ENCODE results near the gene TMEM37. TPM values are rescaled to one million over a fixed set of nuclear protein-coding genes. Genes with fewer than 3 reads are reported as not detected.

The TMEM37 gene
- total and polyA plus RNA-seq, 2 of the 13 experiments (the other 11 are each of a cell fraction or from before 2014, with no cell fraction given): 37.7 to 115 TPM

GRCh38 chr2:119475857-119476244 is 44.2 kb downstream of the TMEM37 start:
- in situ Hi-C loops (cut with HindIII; ENCODE audit: extremely low pct_ligation_motif_present, low pct_unique_long_range_greater_than_20kb) (loop anchor here (5.0 kb wide), 1 partner anchor 69 kb away; no protein-coding TSS in a partner anchor), intact Hi-C loops (cut with micrococcal nuclease; ENCODE audit: unreplicated experiment) (loop anchor here (1.0 kb wide), 1 partner anchor 69 kb away; no protein-coding TSS in a partner anchor)
- no peaks in the 10 kb centered on the region for H3K79me2 ChIP-seq (ENCODE audit: insufficient read depth, low read length)
- BruUV-seq (replicated peaks): no TSS peak
- ChIA-PET POLR2A (interaction anchor here (0.7 to 1.0 kb wide), 3 partner anchors 12 to 67 kb away, joined by 3 to 4 read pairs (median 3); no protein-coding TSS in a partner anchor), CTCF (ENCODE audit: low intra/inter-chr PET ratio, low total read pairs) (interaction anchor here (1.4 to 4.7 kb wide), 3 partner anchors 12 to 184 kb away, joined by 4 to 159 read pairs (median 4); no protein-coding TSS in a partner anchor)
- FAIRE-seq (no peak), ATAC-seq (no peak), DNase-seq (ENCODE audit: low spot score) (no peak)
- H3K9ac ChIP-seq (ENCODE audit: insufficient read depth, low read depth, low read length): no peak overlapping the region
- H3K27me3 ChIP-seq (ENCODE audit: control insufficient read depth in 1 of 2, insufficient read depth in 2 of 2, low read length in 2 of 2): peaks cover 4 to 81% of the 10 kb centered on the region in 2 experiments; a peak in 3 of 5 replicates
- H3K4me1 ChIP-seq (ENCODE audit: insufficient read depth, low read length): peaks cover 37% of the 10 kb centered on the region
- no peaks in the 10 kb centered on the region for H3K9me3 ChIP-seq (ENCODE audit: low read length)
- H3K4me2 ChIP-seq (ENCODE audit: low read depth, low read length): no peak overlapping the region
- no peak overlapping the region for H3K27ac ChIP-seq (ENCODE audit: extremely low read length, insufficient read depth, low read length)
- 0 out of 2 replicates have a peak, but pooled peaks have one; percentile 1 for TF ChIP-seq ZNF546 (CRISPR knock-in tag; conservative IDR thresholded peaks at IDR 0.05)
- TF ChIP-seq ZFP82 (CRISPR knock-in tag; IDR thresholded peaks at IDR 0.05; ENCODE audit: borderline replicate concordance): 0 out of 2 replicates have a peak, but pooled peaks have one; percentile 24
- no peak for TF ChIP-seq ZNF577 (CRISPR knock-in tag; IDR thresholded peaks at IDR 0.05; ENCODE audit: borderline replicate concordance, low read depth)
- no peak overlapping the region for H2AFZ ChIP-seq (ENCODE audit: low read length)
- 36% methylated on average over 6 of the region's 6 CpGs for WGBS (ENCODE audit: low lambda C conversion rate)
- no peaks in the 10 kb centered on the region for H3K36me3 ChIP-seq (replicated peaks in 1 of 2; ENCODE audit: control insufficient read depth in 1 of 2, insufficient read depth in 2 of 2, low read length in 2 of 2)
- H4K20me1 ChIP-seq (ENCODE audit: insufficient read depth, low read length): no peaks in the 10 kb centered on the region
- H3K4me3 ChIP-seq (replicated peaks in 1 of 3; ENCODE audit: insufficient read depth in 1 of 3, low read depth in 2 of 3, low read length in 3 of 3): no peak overlapping the region

- FAIRE-seq (peak; percentile 98), ATAC-seq (peak; percentile 87), DNase-seq (ENCODE audit: low spot score) (peak; percentile 79)
- Histone ChIP-seq H3K36me3 (replicated peaks in 1 of 2; ENCODE audit: control insufficient read depth in 1 of 2, insufficient read depth in 2 of 2, low read length in 2 of 2) (no peaks in the 10 kb centered on the region), H3K4me3 (replicated peaks in 1 of 3; ENCODE audit: insufficient read depth in 1 of 3, low read depth in 2 of 3, low read length in 3 of 3) (no peak overlapping the region), H3K9ac (ENCODE audit: insufficient read depth, low read depth, low read length) (no peak overlapping the region), H4K20me1 (ENCODE audit: insufficient read depth, low read length) (no peaks in the 10 kb centered on the region), H3K4me1 (ENCODE audit: insufficient read depth, low read length) (peaks cover 40% of the 10 kb centered on the region), H3K27ac (ENCODE audit: extremely low read length, insufficient read depth, low read length) (no peak overlapping the region), H3K9me3 (ENCODE audit: low read length) (no peaks in the 10 kb centered on the region), H3K4me2 (ENCODE audit: low read depth, low read length) (no peak overlapping the region), H2AFZ (ENCODE audit: low read length) (no peak overlapping the region), H3K27me3 (ENCODE audit: control insufficient read depth in 1 of 2, insufficient read depth in 2 of 2, low read length in 2 of 2) (peaks cover 2 to 81% of the 10 kb centered on the region in 2 experiments; a peak in 4 of 5 replicates), H3K79me2 (ENCODE audit: insufficient read depth, low read length) (no peaks in the 10 kb centered on the region)
- ChIA-PET CTCF (ENCODE audit: low intra/inter-chr PET ratio, low total read pairs) (interaction anchor here (0.7 to 4.7 kb wide), 5 partner anchors 12 to 183 kb away, joined by 3 to 159 read pairs (median 4); no protein-coding TSS in a partner anchor), POLR2A (interaction anchor here (0.7 to 1.0 kb wide), 3 partner anchors 11 to 68 kb away, joined by 3 to 4 read pairs (median 3); no protein-coding TSS in a partner anchor)
- in situ Hi-C loops (cut with HindIII; ENCODE audit: extremely low pct_ligation_motif_present, low pct_unique_long_range_greater_than_20kb) (loop anchor here (5.0 kb wide), 1 partner anchor 69 kb away; no protein-coding TSS in a partner anchor), intact Hi-C loops (cut with micrococcal nuclease; ENCODE audit: unreplicated experiment) (loop anchor here (1.0 kb wide), 1 partner anchor 69 kb away; no protein-coding TSS in a partner anchor)
- WGBS (ENCODE audit: low lambda C conversion rate): 26% methylated on average over 19 of the region's 20 CpGs
- no TSS peak for BruUV-seq (replicated peaks)
- peak; percentile 72 for TF ChIP-seq BHLHE40 (IDR thresholded peaks at IDR 0.05; ENCODE audit: low read length)
- no peak for TF ChIP-seq DMTF1 (CRISPR knock-in tag; IDR thresholded peaks at IDR 0.05)
- TF ChIP-seq, protein P1, sequence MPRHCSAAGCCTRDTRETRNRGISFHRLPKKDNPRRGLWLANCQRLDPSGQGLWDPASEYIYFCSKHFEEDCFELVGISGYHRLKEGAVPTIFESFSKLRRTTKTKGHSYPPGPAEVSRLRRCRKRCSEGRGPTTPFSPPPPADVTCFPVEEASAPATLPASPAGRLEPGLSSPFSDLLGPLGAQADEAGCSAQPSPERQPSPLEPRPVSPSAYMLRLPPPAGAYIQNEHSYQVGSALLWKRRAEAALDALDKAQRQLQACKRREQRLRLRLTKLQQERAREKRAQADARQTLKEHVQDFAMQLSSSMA (CRISPR knock-in tag; IDR thresholded peaks at IDR 0.05): 0 out of 2 replicates have a peak, but pooled peaks have one; percentile 64
- no peak for TF ChIP-seq GTF2F1 (IDR thresholded peaks at IDR 0.05; ENCODE audit: low read length)
- no peak for TF ChIP-seq MYNN (CRISPR knock-in tag; IDR thresholded peaks at IDR 0.05; ENCODE audit: low read depth)
- TF ChIP-seq RBFOX2 (IDR thresholded peaks at IDR 0.05; ENCODE audit: low read depth, low read length): no peak
- TF ChIP-seq BORCS8-MEF2B (CRISPR knock-in tag; IDR thresholded peaks at IDR 0.05): peak; percentile 82; the same call in 1 of the 2 replicates
- TF ChIP-seq DMAP1 (CRISPR knock-in tag; IDR thresholded peaks at IDR 0.05): no peak
- no peak for TF ChIP-seq ZNF3 (CRISPR knock-in tag; IDR thresholded peaks at IDR 0.05)
- TF ChIP-seq, protein P2, sequence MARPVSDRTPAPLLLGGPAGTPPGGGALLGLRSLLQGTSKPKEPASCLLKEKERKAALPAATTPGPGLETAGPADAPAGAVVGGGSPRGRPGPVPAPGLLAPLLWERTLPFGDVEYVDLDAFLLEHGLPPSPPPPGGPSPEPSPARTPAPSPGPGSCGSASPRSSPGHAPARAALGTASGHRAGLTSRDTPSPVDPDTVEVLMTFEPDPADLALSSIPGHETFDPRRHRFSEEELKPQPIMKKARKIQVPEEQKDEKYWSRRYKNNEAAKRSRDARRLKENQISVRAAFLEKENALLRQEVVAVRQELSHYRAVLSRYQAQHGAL (CRISPR knock-in tag; IDR thresholded peaks at IDR 0.05; ENCODE audit: not compliant biosample characterization): no peak
Measured at GRCh38 chr2:119476301-119477112, 44.9 kb downstream of the TMEM37 start.

Data from HepG2 (cell line).